Daoy (cell line): Measurements from ENCODE around the gene FAM219A. TPM values are rescaled to one million over a fixed set of nuclear protein-coding genes. Genes with fewer than 3 reads are reported as not detected.
"Not testable (repeated sequence)": the region's sequence is repeated elsewhere in the genome, so short reads cannot be mapped to it uniquely, and the experiment has no call there.

Source experiments
- DNase-seq: peaks from one replicate; pipeline ENCODE4 v3.0.0-alpha.2; 2015; ENCODE audit warnings: low read depth
- total RNA-seq: library from RNA; depleted of rRNA; stranded (reverse); fragments of >200 nt; shearing (Covaris generic); gene quantifications from 2 replicates; pipeline ENCODE4 v1.2.3, GENCODE V29; 2014

FAM219A gene
- total RNA-seq, 1 experiment from 2014 or later, result 14.9 TPM

- no peak for DNase-seq
Measured at GRCh38 chr9:34484678-34485077, 26.3 kb upstream of the FAM219A start.

GRCh38 chr9:34482746-34483145 lies 24.4 kb upstream of the FAM219A start:
- not testable (repeated sequence) for DNase-seq

- DNase-seq, result not testable (repeated sequence)
Measured at GRCh38 chr9:34481620-34482019, 23.2 kb upstream of the FAM219A start.

- DNase-seq, result no peak
Measured at GRCh38 chr9:34479431-34479866, 21.1 kb upstream of the FAM219A start.

GRCh38 chr9:34477541-34477940 lies 19.2 kb upstream of the FAM219A start:
- DNase-seq, result no peak

- DNase-seq, result no peak
Measured at GRCh38 chr9:34475097-34475496, 16.7 kb upstream of the FAM219A start.

GRCh38 chr9:34465468-34465867 lies 7.1 kb upstream of the FAM219A start:
- DNase-seq, result no peak

GRCh38 chr9:34464571-34464970 lies 6.2 kb upstream of the FAM219A start:
- DNase-seq, result no peak

- DNase-seq, result no peak
Measured at GRCh38 chr9:34463901-34464232, 5.5 kb upstream of the FAM219A start.

GRCh38 chr9:34463098-34463900 lies 4.9 kb upstream of the FAM219A start:
- DNase-seq, result peak; percentile 88

GRCh38 chr9:34459941-34460340 lies 1.6 kb upstream of the FAM219A start:
- DNase-seq, result no peak

- no peak for DNase-seq
Measured at GRCh38 chr9:34459356-34459755, 986 bp upstream of the FAM219A start.

GRCh38 chr9:34458959-34459340 lies 580 bp upstream of the FAM219A start:
- no peak for DNase-seq

- peak; percentile 90 for DNase-seq
Measured at GRCh38 chr9:34457266-34458012, 931 bp downstream of the FAM219A start.

GRCh38 chr9:34456746-34457145 lies 1.6 kb downstream of the FAM219A start:
- no peak for DNase-seq

- no peak for DNase-seq
Measured at GRCh38 chr9:34456151-34456550, 2.2 kb downstream of the FAM219A start.

GRCh38 chr9:34454571-34455065 lies 3.8 kb downstream of the FAM219A start:
- DNase-seq, result peak; percentile 87

GRCh38 chr9:34452568-34452967 lies 5.8 kb downstream of the FAM219A start:
- no peak for DNase-seq

- DNase-seq, result no peak
Measured at GRCh38 chr9:34451545-34451944, 6.8 kb downstream of the FAM219A start.

- DNase-seq, result no peak
Measured at GRCh38 chr9:34451135-34451534, 7.2 kb downstream of the FAM219A start.

GRCh38 chr9:34450644-34451043 lies 7.7 kb downstream of the FAM219A start:
- DNase-seq, result no peak

- DNase-seq, result no peak
Measured at GRCh38 chr9:34446951-34447350, 11.4 kb downstream of the FAM219A start.

- DNase-seq, result no peak
Measured at GRCh38 chr9:34446468-34446891, 11.9 kb downstream of the FAM219A start.
